RWPE2 (cell line): ENCODE results near the gene AUNIP.

ENCODE experiments used
- ATAC-seq: fragments of 200-7000 bp; cut with Tn5 transposase; 3 replicates; pipeline ENCODE4 v1.9.1; 2021; ENCODE audit warnings: low read depth
- DNase-seq: peaks from one replicate; pipeline ENCODE4 v3.0.0-alpha.2; 2020; ENCODE audit warnings: low spot score
- H3K27ac ChIP-seq: fragments of 450-650 bp; 2 replicates; pipeline ENCODE4 v1.5.1; 2017; ENCODE audit warnings: mild to moderate bottlenecking; ENCODE audit not compliant: poor library complexity, severe bottlenecking
- H3K27me3 ChIP-seq: fragments of 250-450 bp; sonication (Bioruptor Pico); 2 replicates; pipeline ENCODE4 v1.5.1; 2021; ENCODE audit warnings: mild to moderate bottlenecking, moderate library complexity; ENCODE audit not compliant: insufficient read depth, poor library complexity, severe bottlenecking
- H3K36me3 ChIP-seq: fragments of 250-450 bp; sonication (Bioruptor Pico); 2 replicates; pipeline ENCODE4 v1.5.1; 2020; ENCODE audit warnings: low read depth, mild to moderate bottlenecking, moderate library complexity
- H3K4me1 ChIP-seq: fragments of 250-450 bp; sonication (Bioruptor Pico); 2 replicates; pipeline ENCODE4 v1.5.1; 2021; ENCODE audit warnings: mild to moderate bottlenecking, moderate library complexity; ENCODE audit not compliant: insufficient read depth, poor library complexity, severe bottlenecking
- H3K4me3 ChIP-seq: fragments of 250-450 bp; sonication (Bioruptor Pico); 2 replicates; pipeline ENCODE4 v1.5.1; 2021; ENCODE audit warnings: mild to moderate bottlenecking, moderate library complexity; ENCODE audit not compliant: severe bottlenecking
- H3K9me3 ChIP-seq: fragments of 250-450 bp; sonication (Bioruptor Pico); 2 replicates; pipeline ENCODE4 v1.5.1; 2021; ENCODE audit warnings: mild to moderate bottlenecking, moderate library complexity; ENCODE audit not compliant: severe bottlenecking
- CTCF ChIP-seq: fragments of 450-650 bp; IDR thresholded peaks from one replicate; pipeline ENCODE4 v1.5.1; 2017; ENCODE audit warnings: mild to moderate bottlenecking, moderate library complexity; ENCODE audit not compliant: poor library complexity, severe bottlenecking

The AUNIP gene

DNA sequence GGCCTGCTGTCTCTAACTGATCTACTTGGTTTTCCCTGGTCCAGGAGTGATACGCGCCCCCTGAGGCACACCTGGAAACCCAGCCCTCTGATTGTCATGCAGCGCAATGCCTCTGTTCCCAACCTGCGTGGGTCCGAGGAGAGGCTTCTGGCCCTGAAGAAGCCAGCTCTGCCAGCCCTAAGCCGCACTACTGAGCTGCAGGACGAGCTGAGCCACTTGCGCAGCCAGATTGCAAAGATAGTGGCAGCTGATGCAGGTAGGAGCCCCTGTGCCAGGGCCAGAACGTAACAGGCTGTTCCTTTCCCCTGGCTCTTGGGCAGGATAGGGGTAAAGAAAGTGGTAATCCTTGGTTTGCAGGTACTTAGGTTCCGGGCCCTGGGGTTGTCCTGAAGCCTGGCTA lies 32.7 kb downstream of the AUNIP start:
- H3K4me1 ChIP-seq = no peaks in the 10 kb centered on the region
- no peak overlapping the region for H3K4me3 ChIP-seq
- no peak for ATAC-seq
- no peaks in the 10 kb centered on the region for H3K9me3 ChIP-seq
- TF ChIP-seq CTCF = no peak
- H3K36me3 ChIP-seq = peaks cover 62% of the 10 kb centered on the region
- no peaks in the 10 kb centered on the region for H3K27me3 ChIP-seq
- H3K27ac ChIP-seq = no peak overlapping the region
- no peak for DNase-seq

- no peak overlapping the region for H3K27ac ChIP-seq
- H3K9me3 ChIP-seq = no peaks in the 10 kb centered on the region
- H3K4me1 ChIP-seq = no peaks in the 10 kb centered on the region
- TF ChIP-seq CTCF = no peak
- H3K27me3 ChIP-seq = no peaks in the 10 kb centered on the region
- peaks cover 53% of the 10 kb centered on the region for H3K36me3 ChIP-seq
- DNase-seq (no peak), ATAC-seq (no peak)
- H3K4me3 ChIP-seq = no peak overlapping the region
These were observed 33.7 kb downstream of the AUNIP start for GRCh38 chr1:25825605-25826004.

DNA sequence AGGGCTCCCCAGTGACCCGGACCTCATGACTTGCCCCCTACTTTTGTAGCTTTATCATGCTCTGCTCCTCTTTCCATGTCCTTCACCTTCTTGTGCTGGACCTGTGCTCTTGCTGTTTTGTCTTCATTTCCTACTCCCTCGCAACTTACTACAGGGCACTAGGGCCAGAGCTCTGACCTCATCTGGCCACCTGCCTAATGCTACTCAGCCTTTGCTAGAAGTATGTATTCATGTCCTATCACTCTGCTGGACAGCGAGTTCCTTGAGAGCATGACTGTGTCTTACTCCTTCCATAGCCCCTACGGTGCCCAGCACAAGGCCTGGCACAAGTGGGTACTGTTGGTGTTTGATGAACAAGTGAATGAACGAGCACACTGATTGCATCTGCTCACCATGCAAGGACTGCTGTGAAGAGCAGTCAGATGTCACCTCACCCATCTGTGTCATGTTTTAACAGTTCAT lies 37.6 kb downstream of the AUNIP start:
- ATAC-seq = no peak
- H3K27ac ChIP-seq = peak overlapping the region; percentile 58
- H3K4me1 ChIP-seq = no peaks in the 10 kb centered on the region

GRCh38 chr1:25821112-25821476 lies 38.2 kb downstream of the AUNIP start:
- no peaks in the 10 kb centered on the region for H3K9me3 ChIP-seq
- DNase-seq (no peak), ATAC-seq (no peak)
- peak overlapping the region; percentile 58 for H3K27ac ChIP-seq
- peaks cover 14% of the 10 kb centered on the region for H3K36me3 ChIP-seq
- no peak for TF ChIP-seq CTCF
- peak overlapping the region; percentile 61 for H3K4me3 ChIP-seq
- no peaks in the 10 kb centered on the region for H3K27me3 ChIP-seq
- H3K4me1 ChIP-seq = no peaks in the 10 kb centered on the region

More for the DNA sequence above, 37.6 kb downstream of the AUNIP start:
- Histone ChIP-seq H3K4me3 (no peak overlapping the region), H3K27me3 (no peaks in the 10 kb centered on the region), H3K36me3 (peaks cover 14% of the 10 kb centered on the region), H3K9me3 (no peaks in the 10 kb centered on the region)
- DNase-seq = no peak
- TF ChIP-seq CTCF = no peak

DNA sequence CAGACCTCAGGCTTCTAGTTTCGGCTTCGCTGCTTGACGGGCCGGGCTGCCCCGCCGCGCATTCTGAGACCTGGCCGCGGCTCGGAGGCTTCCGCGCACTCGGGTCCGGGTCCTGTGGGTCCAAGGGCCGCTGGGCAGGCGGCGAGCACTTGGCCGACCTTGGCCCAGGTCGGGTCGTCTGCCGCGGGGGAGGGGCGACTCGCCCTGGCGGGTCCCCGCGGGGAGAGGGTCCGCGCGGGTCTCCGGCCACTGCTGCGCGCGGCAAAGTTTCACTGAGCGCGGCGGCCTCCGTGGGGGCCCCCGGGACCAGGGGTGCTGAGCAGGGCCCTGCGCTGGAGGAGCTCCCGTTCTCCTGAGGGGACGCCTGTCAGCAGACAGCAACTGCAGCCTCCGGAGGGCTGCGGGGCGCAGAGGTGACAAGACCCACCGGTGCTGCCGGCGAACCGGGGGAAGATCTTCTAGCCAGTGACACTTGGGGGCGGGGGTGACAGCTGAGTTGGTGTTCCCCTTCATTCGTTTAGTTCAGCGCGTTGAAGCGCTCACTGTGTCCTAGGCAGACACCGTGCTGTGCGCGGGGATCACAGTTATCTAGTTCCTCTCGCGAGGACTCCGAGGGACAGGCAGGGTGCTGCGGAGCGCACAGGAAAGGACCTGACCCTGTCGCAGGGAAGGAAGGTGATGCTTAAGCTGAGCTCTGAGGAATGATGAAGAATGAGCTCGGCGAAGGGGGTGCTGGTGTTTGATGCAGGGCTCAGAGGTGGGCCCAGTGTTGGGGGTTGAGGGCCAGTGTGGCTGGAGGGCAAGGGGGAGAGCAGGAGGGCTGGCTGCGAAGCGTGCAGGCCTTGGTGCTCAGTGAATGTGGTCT lies 38.8 kb downstream of the AUNIP start:
- Histone ChIP-seq H3K27ac (peak overlapping the region; percentile 58), H3K4me3 (peak overlapping the region; percentile 61), H3K27me3 (no peaks in the 10 kb centered on the region), H3K36me3 (peaks cover 13% of the 10 kb centered on the region), H3K4me1 (no peaks in the 10 kb centered on the region), H3K9me3 (no peaks in the 10 kb centered on the region)
- no peak for DNase-seq
- no peak for TF ChIP-seq CTCF
- peak; percentile 59 for ATAC-seq
